Measurements from ENCODE around the gene DDIAS.

DNA sequence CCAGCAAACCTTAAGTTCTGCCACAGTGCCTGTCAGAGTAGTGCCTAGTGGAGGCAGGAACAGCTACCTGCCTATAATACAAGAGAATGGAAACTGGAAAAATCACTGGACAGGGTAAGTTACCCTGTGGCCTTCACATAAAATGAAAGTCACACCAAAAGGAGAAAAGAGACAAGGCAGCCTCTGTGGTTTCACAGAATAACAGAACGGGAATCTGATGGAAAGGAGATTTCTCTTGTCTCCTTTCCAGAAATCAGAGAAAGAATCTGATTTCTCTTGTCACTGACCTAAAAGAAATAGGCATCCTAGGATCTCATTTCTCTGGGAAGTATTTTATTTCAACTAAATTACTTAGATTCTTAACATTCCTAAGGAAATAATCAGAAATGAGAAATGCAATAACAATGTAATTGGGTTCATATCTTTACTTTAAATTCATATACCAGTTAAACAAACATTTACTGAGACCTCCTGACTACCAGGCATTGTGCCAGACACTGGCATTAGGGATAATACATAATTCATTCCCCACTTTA is 42.9 kb upstream of the DDIAS start:
- TF ChIP-seq POLR2A (IDR thresholded peaks at IDR 0.05; ENCODE audit: low read depth, low read length), result no peak
- TF ChIP-seq POLR2AphosphoS5 (IDR thresholded peaks at IDR 0.05; ENCODE audit: low read depth, low read length), result no peak
- no peak for TF ChIP-seq TAF1 (IDR thresholded peaks at IDR 0.05; ENCODE audit: borderline replicate concordance, low read depth, low read length)
